IPS-11a (cell line): Measurements from ENCODE around the gene EML1.
A peak's percentile ranks its signal among the peaks of the same experiment; 100 is the strongest.

Experiments
- H3K4me3 ChIP-seq: one replicate; pipeline ENCODE4 v1.5.1; 2013; ENCODE audit warnings: low read depth, low read length, control low read depth

The EML1 gene

DNA sequence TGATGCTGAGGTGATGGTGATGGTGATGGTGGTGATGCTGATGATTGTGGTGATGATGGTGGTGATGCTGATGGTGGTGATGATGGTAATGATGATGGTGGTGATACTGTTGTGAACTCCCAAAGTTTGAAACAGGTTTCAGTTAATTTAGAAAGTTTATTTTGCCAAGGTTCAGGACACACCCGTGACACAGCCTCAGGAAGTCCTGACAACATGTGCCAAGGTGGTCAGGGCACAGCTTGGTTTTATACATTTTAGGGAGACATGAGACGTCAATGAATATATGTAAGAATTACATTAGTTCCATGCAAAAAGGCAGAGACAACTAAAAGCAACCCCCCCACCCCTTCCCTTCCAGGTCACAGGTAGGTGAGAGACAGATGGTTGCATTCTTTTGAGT is 159.2 kb downstream of the EML1 start:
- no peak overlapping the region for H3K4me3 ChIP-seq

- H3K4me3 ChIP-seq, result no peak overlapping the region
Observed at GRCh38 chr14:99955826-99956455, 162.7 kb downstream of the EML1 start.

DNA sequence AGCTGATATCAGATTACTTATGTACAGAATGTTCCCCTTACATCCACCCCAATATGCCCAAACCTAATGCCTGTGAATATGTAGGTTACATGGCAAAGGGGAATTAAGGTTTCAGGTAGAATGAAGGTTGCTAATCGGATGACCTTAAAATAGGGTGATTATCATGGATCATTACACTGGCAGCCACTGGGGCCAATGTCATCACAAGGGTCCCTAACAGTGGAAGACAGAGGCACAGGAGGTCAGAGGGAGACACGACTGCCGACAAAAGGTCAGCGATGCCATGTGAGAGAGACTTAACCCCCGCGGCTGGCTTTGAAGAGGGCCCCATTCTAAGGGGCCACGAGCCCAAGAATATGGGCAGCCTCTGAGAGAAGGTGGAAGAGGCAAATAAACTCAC is 165.2 kb downstream of the EML1 start:
- no peak overlapping the region for H3K4me3 ChIP-seq

- no peak overlapping the region for H3K4me3 ChIP-seq
Observed at GRCh38 chr14:99961826-99962518, 168.8 kb downstream of the EML1 start.

DNA sequence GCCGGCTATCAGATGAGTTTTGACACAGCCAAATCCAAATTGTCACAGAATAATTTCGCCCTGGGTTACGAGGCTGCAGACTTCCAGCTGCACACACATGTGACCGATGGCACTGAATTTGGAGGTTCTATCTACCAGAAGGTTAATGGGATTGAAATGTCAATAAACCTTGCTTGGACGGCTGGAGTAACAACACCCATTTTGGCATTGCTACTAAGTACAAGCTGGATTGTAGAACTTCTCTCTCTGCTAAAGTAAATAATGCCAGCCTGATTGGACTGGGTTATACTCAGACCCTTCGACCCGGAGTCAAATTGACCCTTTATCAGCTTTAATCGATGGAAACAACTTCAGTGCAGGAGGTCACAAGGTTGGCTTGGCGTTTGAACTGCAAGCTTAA is 171.8 kb downstream of the EML1 start:
- H3K4me3 ChIP-seq, result no peak overlapping the region

GRCh38 chr14:99966037-99966835 is 173.0 kb downstream of the EML1 start:
- H3K4me3 ChIP-seq, result no peak overlapping the region

GRCh38 chr14:99966912-99967311 is 173.7 kb downstream of the EML1 start:
- no peak overlapping the region for H3K4me3 ChIP-seq

- no peak overlapping the region for H3K4me3 ChIP-seq
Observed at GRCh38 chr14:99968191-99968920, 175.1 kb downstream of the EML1 start.

DNA sequence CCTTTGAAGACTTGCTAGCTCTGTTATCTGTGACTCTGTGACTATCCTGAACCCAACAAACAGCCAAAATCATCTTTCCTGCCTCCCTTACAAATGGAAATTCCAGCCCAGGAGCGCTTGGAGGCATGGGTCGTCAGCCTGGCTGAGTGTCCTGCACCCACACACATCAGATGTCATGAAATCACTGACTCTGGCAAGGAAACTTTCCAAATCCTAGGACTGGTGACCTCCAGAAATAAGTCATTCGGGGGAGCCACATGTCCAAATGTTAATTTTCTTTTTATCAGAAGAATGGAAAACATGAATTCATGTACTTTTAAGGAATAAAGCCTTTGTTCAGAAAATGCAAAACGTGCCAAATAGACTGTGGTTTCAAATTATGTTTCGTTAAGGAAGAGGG is 175.7 kb downstream of the EML1 start:
- no peak overlapping the region for H3K4me3 ChIP-seq

- no peak overlapping the region for H3K4me3 ChIP-seq
Observed at GRCh38 chr14:99969673-99970322, 176.6 kb downstream of the EML1 start.

GRCh38 chr14:99971087-99971940 is 178.1 kb downstream of the EML1 start:
- H3K4me3 ChIP-seq, result peak overlapping the region; percentile 62

DNA sequence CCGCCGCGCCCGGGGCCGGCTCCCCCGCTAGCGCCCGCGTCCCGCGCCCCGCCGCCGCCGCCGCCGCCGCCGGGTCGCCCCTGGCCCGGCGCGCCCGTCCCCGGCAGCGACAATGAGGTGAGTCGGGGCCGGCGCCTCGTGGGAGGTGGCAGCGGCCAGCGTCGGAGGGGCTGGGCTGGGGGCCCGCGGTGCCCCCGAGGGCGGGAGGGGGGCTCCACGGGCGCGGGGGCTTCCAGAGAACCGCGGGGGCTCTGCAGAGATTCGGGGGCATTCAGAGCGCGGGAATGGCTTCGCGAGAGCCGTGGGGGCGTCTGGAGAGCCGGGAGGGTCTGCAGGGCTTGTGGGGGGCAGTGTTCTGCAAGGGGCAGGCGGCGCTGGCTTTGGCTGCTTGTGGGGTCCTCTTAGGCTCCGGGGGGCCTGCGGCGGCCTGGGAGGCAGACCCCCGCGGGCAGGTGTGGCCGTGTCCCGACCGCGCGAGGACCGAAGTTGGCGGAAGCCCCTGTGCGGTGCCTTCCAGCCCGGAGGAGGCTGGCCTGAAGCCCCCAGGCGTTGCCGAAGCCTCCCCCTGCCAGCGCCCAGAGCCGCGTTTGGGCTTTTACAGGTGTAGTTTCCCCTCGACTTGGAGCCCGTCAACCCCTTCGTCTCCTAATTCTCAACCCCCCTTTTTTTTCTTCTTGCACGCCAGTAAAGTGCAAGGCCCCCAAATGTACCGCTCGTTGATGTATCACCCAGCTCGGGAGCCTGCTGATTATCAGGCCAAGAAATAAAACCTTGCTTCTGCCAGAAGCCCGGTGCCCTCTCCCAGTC is 178.9 kb downstream of the EML1 start:
- peak overlapping the region; percentile 74 for H3K4me3 ChIP-seq

DNA sequence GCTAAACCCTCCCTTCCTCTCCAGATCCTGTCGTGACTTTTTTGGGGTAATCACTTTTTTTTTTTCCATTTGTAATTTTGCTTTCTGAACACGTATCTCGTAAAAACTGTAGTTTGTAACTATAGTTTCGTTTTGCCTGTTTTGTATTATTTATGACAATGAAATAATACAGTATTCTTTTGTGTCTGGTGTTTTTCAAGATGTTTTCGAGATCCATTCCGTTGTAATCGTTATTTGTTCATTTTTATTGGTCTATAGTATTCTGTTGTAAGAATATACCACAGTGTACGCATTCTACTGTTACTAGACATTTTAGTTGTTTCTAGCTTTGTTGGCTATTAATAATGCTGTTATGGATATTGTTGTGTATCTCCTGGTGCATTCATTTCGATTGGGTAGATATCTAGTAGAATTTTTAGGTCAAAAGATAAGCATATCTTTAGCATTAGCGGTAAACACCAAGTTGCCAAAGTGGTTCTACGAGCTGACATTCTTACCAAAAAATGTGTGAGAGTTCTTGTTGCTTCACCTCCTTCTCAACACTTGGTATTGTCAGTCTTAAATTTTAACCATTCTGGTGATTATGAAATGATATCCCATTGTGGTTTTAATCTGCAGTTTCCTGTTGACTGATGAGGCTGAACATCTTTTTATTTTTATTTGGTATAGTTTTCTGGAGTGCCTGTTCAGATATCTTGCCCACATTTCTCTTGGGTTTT is 179.7 kb downstream of the EML1 start:
- H3K4me3 ChIP-seq, result peak overlapping the region; percentile 74

DNA sequence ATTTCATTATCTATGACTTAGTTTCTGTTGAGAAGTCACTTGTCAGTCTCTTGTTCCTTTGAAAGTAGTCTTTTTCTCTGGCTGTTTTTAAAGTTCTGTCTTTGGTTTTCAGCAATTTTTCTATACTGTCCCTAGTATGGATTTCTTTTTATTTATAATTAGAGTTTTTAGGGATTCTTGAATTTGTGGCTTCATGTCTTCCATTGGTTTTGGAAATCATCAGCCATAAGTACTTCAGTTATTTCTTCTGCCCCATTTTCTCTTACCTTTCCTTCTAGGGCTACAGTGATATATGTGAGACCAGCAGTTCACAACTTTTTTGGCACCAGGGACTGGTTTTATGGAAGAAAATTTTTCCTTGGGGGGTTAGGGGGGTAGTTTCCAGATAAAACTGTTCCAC is 182.0 kb downstream of the EML1 start:
- H3K4me3 ChIP-seq, result no peak overlapping the region

GRCh38 chr14:99976021-99976420 is 182.8 kb downstream of the EML1 start:
- no peak overlapping the region for H3K4me3 ChIP-seq

- H3K4me3 ChIP-seq, result no peak overlapping the region
Observed at GRCh38 chr14:99976681-99977080, 183.5 kb downstream of the EML1 start.

- no peak overlapping the region for H3K4me3 ChIP-seq
Observed at GRCh38 chr14:99980299-99980698, 187.1 kb downstream of the EML1 start.

- no peak overlapping the region for H3K4me3 ChIP-seq
Observed at GRCh38 chr14:99981806-99982205, 188.6 kb downstream of the EML1 start.
